ENCODE data around the gene USPL1.

Gene USPL1

DNA sequence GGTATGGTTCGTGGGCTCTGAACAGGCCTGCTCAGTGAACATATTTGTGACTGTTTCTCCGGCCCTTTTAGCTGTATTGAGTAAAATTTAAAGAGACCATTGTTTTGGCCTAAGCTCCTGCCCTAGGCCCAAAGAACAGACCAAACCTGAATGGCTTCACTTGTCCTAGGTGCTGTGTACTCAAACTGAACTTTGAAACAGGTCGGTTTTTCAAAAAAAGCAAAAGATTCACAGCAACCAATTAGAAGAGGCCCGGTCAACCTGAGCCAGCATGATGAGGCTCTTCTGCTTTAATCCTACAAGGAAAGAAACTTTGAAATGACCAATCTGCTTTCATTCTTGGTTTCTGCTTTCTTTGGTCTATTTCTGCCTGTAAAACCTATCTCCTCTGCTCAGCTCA is 50.6 kb downstream of the USPL1 start:
- CTCF ChIA-PET, result interaction anchor here (0.7 to 0.9 kb wide), 5 partner anchors 8 to 128 kb away, joined by 3 to 5 read pairs (median 3); no protein-coding TSS in a partner anchor
- POLR2A ChIA-PET, result no interaction called here
- DNase-seq (ENCODE audit: extremely low spot score), result no peak
- TF ChIP-seq, protein P1, sequence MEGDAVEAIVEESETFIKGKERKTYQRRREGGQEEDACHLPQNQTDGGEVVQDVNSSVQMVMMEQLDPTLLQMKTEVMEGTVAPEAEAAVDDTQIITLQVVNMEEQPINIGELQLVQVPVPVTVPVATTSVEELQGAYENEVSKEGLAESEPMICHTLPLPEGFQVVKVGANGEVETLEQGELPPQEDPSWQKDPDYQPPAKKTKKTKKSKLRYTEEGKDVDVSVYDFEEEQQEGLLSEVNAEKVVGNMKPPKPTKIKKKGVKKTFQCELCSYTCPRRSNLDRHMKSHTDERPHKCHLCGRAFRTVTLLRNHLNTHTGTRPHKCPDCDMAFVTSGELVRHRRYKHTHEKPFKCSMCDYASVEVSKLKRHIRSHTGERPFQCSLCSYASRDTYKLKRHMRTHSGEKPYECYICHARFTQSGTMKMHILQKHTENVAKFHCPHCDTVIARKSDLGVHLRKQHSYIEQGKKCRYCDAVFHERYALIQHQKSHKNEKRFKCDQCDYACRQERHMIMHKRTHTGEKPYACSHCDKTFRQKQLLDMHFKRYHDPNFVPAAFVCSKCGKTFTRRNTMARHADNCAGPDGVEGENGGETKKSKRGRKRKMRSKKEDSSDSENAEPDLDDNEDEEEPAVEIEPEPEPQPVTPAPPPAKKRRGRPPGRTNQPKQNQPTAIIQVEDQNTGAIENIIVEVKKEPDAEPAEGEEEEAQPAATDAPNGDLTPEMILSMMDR (IDR thresholded peaks at IDR 0.05; ENCODE audit: control extremely low read depth, extremely low read depth, low read depth, missing control alignments), result no peak

DNA sequence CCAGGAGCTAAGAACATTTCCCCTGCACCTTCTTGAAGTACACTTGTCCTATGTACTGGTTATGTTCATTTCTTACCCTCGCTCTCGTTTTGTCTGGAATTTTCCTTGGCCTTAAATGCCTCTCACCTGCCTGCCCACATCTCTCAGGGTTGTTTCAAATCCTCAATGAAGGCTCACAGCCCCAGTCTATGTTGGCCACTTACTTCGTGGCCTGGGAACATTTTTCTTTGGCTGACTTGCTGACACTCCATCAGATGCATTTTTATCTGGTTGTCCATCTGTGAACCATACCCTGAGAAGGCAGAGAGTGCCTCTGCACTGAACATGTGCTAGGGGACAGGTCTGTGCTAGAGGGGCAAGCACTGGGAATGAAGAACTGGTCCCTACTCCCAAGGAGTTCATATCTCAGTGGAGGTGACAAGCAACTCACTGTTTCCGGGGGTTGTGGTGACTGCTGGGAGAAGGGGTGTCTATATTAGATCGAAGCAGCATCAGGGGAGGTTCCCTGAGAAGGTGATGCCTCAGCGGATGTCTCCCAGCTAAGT is 53.6 kb downstream of the USPL1 start:
- TF ChIP-seq, protein P1 (IDR thresholded peaks at IDR 0.05; ENCODE audit: control extremely low read depth, extremely low read depth, low read depth, missing control alignments), result no peak
- ChIA-PET CTCF (interaction anchor here (1.1 to 2.1 kb wide), 2 partner anchors 51 to 84 kb away, joined by 3 to 4 read pairs; no protein-coding TSS in a partner anchor), POLR2A (no interaction called here)
- no peak for DNase-seq (ENCODE audit: extremely low spot score)

DNA sequence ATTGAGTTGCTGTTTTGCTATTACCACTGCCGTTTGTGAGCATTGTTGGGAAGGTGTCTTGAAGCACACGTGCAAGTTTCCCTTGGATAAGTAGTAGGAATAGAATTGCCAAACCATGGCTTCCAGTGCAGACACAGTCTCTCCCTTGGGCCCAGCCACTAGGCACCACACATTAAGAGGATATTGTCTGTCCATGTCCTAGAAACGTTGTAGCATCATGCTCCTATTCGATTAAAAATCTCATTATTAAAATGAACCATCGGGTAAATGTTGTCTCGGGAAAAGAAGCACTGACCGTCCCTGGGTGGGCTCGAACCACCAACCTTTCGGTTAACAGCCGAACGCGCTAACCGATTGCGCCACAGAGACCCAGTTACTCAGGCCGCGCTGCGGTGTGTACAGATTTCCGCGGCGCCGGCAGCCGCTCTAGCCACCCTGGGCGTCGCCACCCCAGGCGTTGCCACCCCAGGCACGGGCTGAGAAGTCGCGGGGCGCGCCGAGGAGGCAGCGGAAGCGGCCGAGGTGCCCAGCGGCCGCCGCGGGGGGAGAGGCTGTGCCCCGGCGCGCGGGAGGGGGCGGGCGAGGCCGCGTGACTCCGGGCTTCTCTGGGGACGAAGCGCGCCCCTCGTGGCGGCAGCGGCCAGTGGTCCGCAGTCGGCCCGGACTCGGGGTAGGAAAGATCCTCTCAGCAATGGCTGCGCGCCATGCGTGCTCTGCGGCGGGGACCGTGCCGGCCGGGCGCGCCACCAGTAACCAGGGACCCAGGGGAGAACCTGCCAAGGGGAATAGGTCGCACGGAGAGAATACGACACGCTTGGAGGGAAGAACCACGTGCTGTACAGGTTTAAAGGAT is 56.2 kb downstream of the USPL1 start:
- DNase-seq (ENCODE audit: extremely low spot score), result peak; percentile 93
- POLR2A ChIA-PET, result no interaction called here
- CTCF ChIA-PET, result no interaction called here
- TF ChIP-seq, protein P1 (IDR thresholded peaks at IDR 0.05; ENCODE audit: control extremely low read depth, extremely low read depth, low read depth, missing control alignments), result peak; percentile 69

DNA sequence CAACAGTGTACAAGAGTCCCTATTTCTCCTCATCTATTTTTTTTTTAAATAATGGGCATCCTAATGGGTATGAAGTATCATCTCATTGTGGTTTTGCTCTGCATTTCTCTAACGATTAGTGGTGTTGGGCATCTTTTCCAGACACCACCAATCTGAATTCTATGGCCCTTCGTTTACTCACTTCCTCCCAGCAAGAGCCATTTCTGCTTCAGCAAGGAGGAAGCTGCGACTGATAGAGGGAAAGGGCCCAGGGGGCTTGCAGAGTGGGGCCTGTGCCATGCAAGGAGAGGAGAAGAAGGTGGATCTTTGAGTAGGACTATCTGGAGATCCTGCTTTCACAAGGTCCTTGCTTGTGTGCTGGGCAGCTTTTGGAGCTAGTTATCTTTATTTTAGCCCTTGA is 58.0 kb downstream of the USPL1 start:
- no peak for DNase-seq (ENCODE audit: extremely low spot score)
- ChIA-PET POLR2A (no interaction called here), CTCF (interaction anchor here (1.2 kb wide), 1 partner anchor 8 kb away, joined by 3 read pairs; no protein-coding TSS in a partner anchor)
- TF ChIP-seq, protein P1 (IDR thresholded peaks at IDR 0.05; ENCODE audit: control extremely low read depth, extremely low read depth, low read depth, missing control alignments), result no peak

DNA sequence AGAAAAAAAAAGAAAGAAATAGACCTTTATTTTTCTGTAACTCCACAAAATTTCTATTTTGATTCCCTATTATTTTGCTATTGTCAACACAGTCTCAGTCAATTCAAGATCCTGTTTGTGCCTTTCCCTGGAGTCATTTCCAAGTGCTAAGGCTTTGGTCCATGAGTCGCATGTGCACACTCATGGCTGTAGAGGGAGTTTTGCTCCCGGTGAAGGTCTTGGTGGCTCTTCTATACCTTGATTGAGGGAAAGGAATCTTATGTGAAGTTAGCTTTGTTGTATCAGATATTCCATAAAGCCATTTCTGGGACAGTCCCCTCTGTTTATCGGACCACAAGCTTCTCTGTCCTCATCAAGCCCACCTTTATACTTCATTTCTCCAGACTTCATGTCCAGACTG is 59.0 kb downstream of the USPL1 start:
- no peak for DNase-seq (ENCODE audit: extremely low spot score)
- TF ChIP-seq, protein P1 (IDR thresholded peaks at IDR 0.05; ENCODE audit: control extremely low read depth, extremely low read depth, low read depth, missing control alignments), result no peak
- ChIA-PET POLR2A (no interaction called here), CTCF (interaction anchor here (1.2 kb wide), 1 partner anchor 9 kb away, joined by 3 read pairs; no protein-coding TSS in a partner anchor)

DNA sequence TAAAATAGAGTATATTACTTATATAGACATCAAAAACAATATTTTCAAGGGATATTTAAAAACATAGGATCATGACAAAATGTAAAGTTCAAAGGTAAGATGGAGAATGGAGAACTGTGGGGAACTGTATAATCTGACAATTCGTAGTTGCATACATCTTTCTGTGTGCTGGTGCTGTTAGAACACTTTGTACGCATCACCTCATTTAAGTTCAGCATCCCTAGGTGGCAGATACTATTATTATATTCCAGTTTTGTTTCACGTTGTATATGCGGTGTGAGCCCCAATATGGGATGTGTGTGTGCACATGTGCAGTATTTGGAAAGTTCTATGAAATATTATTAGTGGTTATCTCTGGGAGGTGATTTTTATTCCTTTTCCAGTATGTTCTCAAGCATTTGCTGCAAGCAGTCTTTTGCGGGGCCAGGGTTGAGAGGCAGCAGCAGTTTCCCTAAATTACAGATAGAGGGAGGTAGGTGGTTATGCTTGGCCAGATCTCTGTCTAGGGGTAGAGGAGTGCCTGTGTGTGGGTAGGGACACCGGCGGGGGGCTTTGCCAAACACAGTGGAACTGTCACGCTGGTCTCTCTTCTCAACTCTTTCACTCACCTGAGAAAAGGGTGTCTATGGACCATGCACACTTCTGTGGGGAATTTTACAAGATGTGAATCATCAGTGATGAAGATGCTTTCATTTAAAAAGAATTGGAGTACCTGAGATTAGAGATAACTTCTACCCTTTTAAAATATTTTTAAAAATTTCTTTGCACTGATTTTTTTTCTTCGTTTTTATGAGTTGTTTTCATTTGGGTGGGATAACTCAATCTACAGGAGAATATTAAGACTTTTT is 62.0 kb downstream of the USPL1 start:
- DNase-seq (ENCODE audit: extremely low spot score), result peak; percentile 59
- TF ChIP-seq, protein P1 (IDR thresholded peaks at IDR 0.05; ENCODE audit: control extremely low read depth, extremely low read depth, low read depth, missing control alignments), result peak; percentile 69
- CTCF ChIA-PET, result interaction anchor here (0.8 to 0.9 kb wide), 4 partner anchors 8 to 115 kb away, joined by 3 to 4 read pairs (median 3); no protein-coding TSS in a partner anchor
- POLR2A ChIA-PET, result no interaction called here

Data from GM10248 (cell line).